DOHH2 (cell line): ENCODE measurements around the gene NAB2.

ENCODE experiments used
- H3F3A ChIP-seq: fragments of 200-600 bp; sonication (generic), shearing (Covaris generic); 2 replicates; pipeline ENCODE4 v1.6.0; 2016; ENCODE audit warnings: antibody characterized with exemption, mild to moderate bottlenecking; ENCODE audit not compliant: control insufficient read depth, insufficient read depth
- H3K27ac ChIP-seq: fragments of 200-600 bp; sonication (generic); 2 replicates; pipeline ENCODE4 v1.5.1; 2014; ENCODE audit warnings: low read depth, mild to moderate bottlenecking, low read length, moderate library complexity
- H3K27me3 ChIP-seq: fragments of 200-600 bp; sonication (generic); 2 replicates; pipeline ENCODE4 v1.6.1; 2014; ENCODE audit warnings: mild to moderate bottlenecking, low read length, mixed read lengths; ENCODE audit not compliant: control insufficient read depth
- H3K36me3 ChIP-seq: fragments of 200-600 bp; sonication (generic); 2 replicates; pipeline ENCODE4 v1.6.1; 2014; ENCODE audit warnings: mild to moderate bottlenecking, low read length, moderate library complexity, mixed read lengths; ENCODE audit not compliant: control insufficient read depth
- H3K4me1 ChIP-seq: fragments of 200-600 bp; sonication (generic); 2 replicates; pipeline ENCODE4 v1.6.1; 2014; ENCODE audit warnings: mild to moderate bottlenecking, low read length, mixed read lengths; ENCODE audit not compliant: control insufficient read depth
- H3K4me2 ChIP-seq: fragments of 200-600 bp; sonication (generic); 2 replicates; pipeline ENCODE4 v1.6.0; 2014; ENCODE audit warnings: mild to moderate bottlenecking, low read length, moderate library complexity
- H3K4me3 ChIP-seq: fragments of 200-600 bp; sonication (generic); 2 replicates; pipeline ENCODE4 v1.5.1; 2014; ENCODE audit warnings: mild to moderate bottlenecking, low read length, mixed read lengths
- H3K79me2 ChIP-seq: fragments of 200-600 bp; sonication (generic); 2 replicates; pipeline ENCODE4 v1.6.1; 2014; ENCODE audit warnings: mild to moderate bottlenecking, low read length, mixed read lengths; ENCODE audit not compliant: control insufficient read depth
- H3K9me2 ChIP-seq: fragments of 200-600 bp; sonication (generic); replicated peaks from 2 replicates; pipeline ENCODE4 v1.6.1; 2014; ENCODE audit warnings: mild to moderate bottlenecking, low read length, mixed read lengths; ENCODE audit not compliant: control insufficient read depth
- H3K9me3 ChIP-seq: fragments of 200-600 bp; sonication (generic); 2 replicates; pipeline ENCODE4 v1.6.1; 2014; ENCODE audit warnings: antibody characterized with exemption, low read length, mixed read lengths; ENCODE audit not compliant: control insufficient read depth, insufficient read depth
- H4K20me1 ChIP-seq: fragments of 200-600 bp; sonication (generic); 2 replicates; pipeline ENCODE4 v1.6.0; 2014; ENCODE audit warnings: low read depth, mild to moderate bottlenecking, antibody characterized with exemption, low read length, moderate library complexity; ENCODE audit not compliant: control insufficient read depth, insufficient read depth
- EZH2phosphoT487 ChIP-seq: fragments of 200-600 bp; sonication (generic); IDR thresholded peaks from 2 replicates; pipeline ENCODE4 v1.6.1; 2017; ENCODE audit warnings: borderline replicate concordance, mild to moderate bottlenecking, antibody characterized with exemption, low read length, moderate library complexity, mixed read lengths
- TF ChIP-seq, protein P1 (sequence below): fragments of 200-600 bp; sonication (generic); IDR thresholded peaks from one replicate; pipeline ENCODE4 v1.5.1; 2014; ENCODE audit warnings: antibody characterized with exemption, mild to moderate bottlenecking, low read depth, low read length; ENCODE audit not compliant: poor library complexity, severe bottlenecking

The NAB2 gene

DNA sequence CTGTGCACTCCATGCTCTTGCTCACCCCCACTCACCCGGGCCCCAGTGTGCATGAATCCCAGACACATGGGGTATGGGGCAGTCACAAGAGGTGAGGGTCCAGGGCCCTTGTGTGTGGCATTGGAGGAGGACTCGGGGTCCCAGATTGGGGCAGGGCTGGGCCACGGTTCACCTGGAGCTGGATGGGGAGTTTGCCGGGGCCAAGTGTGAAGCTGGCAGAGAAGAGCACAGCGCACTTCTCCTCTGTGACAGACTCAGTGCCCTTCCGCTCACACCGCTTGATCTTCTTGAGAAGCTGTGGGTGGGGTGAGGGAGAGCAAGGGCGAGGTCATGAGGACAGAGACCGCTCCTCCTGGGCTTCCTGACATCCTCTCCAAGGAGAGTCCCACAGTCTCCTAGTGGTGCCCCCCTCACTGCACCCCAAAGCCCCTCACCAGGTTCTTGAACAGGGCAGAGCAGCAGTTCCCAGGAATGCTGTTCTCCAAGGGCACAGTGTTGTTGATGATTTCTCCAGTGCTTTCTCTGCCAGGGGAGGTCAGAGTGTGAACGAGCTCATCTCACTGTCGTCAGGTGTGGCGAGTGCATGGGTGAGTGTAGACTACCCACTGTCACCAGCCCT lies 15.5 kb downstream of the NAB2 start:
- Histone ChIP-seq H3K4me2 (no peak overlapping the region), H3K79me2 (peaks cover 32% of the 10 kb centered on the region), H3K4me1 (peaks cover 17% of the 10 kb centered on the region), H3K9me2 (no peaks in the 10 kb centered on the region), H3K27ac (no peak overlapping the region), H3K36me3 (peaks cover 81% of the 10 kb centered on the region), H3F3A (no peaks in the 10 kb centered on the region; the same call in 1 of the 2 replicates), H4K20me1 (peaks cover 16% of the 10 kb centered on the region; the same call in 1 of the 2 replicates), H3K4me3 (no peak overlapping the region), H3K9me3 (no peaks in the 10 kb centered on the region), H3K27me3 (no peaks in the 10 kb centered on the region)
- TF ChIP-seq, protein P1, sequence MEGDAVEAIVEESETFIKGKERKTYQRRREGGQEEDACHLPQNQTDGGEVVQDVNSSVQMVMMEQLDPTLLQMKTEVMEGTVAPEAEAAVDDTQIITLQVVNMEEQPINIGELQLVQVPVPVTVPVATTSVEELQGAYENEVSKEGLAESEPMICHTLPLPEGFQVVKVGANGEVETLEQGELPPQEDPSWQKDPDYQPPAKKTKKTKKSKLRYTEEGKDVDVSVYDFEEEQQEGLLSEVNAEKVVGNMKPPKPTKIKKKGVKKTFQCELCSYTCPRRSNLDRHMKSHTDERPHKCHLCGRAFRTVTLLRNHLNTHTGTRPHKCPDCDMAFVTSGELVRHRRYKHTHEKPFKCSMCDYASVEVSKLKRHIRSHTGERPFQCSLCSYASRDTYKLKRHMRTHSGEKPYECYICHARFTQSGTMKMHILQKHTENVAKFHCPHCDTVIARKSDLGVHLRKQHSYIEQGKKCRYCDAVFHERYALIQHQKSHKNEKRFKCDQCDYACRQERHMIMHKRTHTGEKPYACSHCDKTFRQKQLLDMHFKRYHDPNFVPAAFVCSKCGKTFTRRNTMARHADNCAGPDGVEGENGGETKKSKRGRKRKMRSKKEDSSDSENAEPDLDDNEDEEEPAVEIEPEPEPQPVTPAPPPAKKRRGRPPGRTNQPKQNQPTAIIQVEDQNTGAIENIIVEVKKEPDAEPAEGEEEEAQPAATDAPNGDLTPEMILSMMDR, result no peak
- no peak for TF ChIP-seq EZH2phosphoT487

DNA sequence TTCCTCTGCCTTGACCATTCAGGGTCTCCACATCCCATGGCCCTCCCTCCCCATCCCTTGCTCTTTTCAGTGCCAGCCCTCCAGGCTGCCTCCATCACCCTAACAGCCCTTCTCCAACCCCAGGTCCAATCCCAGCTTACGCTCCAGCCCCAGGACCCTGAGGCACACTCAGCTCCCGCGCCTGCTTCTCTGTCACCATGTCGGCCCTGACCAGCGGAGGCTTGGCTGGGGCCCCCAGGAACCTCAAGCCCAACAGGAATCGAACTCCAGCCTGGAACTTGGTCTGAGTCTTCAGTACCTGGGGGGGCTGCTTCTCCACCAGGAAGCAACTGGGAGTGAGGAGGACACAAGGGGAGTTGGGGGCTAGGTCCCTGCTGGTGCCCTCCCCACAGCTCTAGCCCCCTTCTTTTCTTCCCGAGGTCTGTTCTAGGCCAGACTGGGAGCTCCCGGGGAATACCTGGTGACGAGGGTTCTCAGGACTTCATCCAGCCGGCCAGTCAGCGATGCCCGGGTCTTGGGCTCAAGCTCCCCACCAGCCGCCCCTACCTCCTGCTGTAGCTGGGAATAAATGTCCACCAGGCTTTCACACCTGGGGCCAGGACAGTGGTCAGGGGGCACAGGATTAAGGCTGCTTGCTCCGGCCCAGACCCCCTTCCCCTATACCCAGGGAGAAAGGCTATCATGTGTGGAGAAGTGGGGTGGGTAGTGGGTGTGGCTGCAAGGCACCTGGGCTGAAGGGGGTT lies 16.3 kb downstream of the NAB2 start:
- H3K9me2 ChIP-seq, result no peaks in the 10 kb centered on the region
- no peak overlapping the region for H3K4me2 ChIP-seq
- no peak overlapping the region for H3K27ac ChIP-seq
- H4K20me1 ChIP-seq, result peaks cover 22% of the 10 kb centered on the region; the same call in 1 of the 2 replicates
- no peaks in the 10 kb centered on the region for H3K9me3 ChIP-seq
- peaks cover 40% of the 10 kb centered on the region for H3K79me2 ChIP-seq
- H3K4me3 ChIP-seq, result no peak overlapping the region
- peaks cover 81% of the 10 kb centered on the region for H3K36me3 ChIP-seq
- peaks cover 25% of the 10 kb centered on the region for H3K4me1 ChIP-seq
- no peaks in the 10 kb centered on the region for H3K27me3 ChIP-seq
- TF ChIP-seq, protein P1, result no peak
- no peak for TF ChIP-seq EZH2phosphoT487
- H3F3A ChIP-seq, result no peaks in the 10 kb centered on the region; the same call in 1 of the 2 replicates

DNA sequence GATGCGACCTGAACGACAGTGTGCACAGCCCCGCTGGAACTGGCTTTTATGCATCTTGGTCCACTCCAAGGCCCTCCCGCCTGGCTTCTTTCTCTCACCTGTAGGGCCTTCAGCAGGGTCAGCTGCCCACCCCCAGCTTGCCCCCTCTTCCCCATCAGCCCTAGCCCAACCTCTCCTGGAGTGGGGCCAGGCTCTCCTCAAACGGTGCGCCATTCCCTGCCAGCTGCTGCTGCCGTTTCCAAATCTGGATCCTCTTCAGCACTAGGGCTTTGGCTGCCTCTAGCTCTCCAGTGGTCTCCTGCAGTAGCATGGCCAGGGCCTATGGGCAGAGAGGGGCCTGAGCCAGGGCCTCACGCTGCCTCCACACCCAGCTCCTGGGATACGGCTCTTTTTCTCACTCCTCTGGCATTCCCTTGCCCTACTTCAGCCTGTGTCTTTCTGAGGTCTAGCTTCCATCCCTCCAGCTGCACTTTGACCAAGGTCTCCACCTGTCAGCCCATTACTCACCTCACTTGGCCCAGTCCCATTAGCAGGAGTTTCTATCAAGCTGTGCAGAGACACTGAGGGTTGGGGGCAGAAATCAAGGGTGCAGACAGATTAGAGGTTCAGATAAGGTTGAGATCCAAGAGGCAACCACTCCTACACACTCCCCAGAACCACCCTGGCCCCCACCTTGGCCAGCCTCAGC lies 17.3 kb downstream of the NAB2 start:
- TF ChIP-seq, protein P1, result no peak
- no peak for TF ChIP-seq EZH2phosphoT487
- Histone ChIP-seq H3K36me3 (peaks cover 86% of the 10 kb centered on the region), H3K4me2 (no peak overlapping the region), H4K20me1 (peaks cover 22% of the 10 kb centered on the region; the same call in 1 of the 2 replicates), H3K4me3 (no peak overlapping the region), H3K79me2 (peaks cover 50% of the 10 kb centered on the region), H3K4me1 (peaks cover 25% of the 10 kb centered on the region), H3K27me3 (no peaks in the 10 kb centered on the region), H3F3A (no peaks in the 10 kb centered on the region), H3K27ac (no peak overlapping the region), H3K9me3 (no peaks in the 10 kb centered on the region), H3K9me2 (no peaks in the 10 kb centered on the region)
